ENCODE measurements around the gene ZPR1.

The ZPR1 gene

GRCh38 chr11:116813170-116813569 is 25.3 kb upstream of the ZPR1 start:
- H3K4me3 ChIP-seq (ENCODE audit: low read depth, low read length): no peak overlapping the region
- CTCF ChIA-PET: interaction anchor here (0.6 to 2.4 kb wide), 5 partner anchors 19 to 1230 kb away, joined by 3 to 19 read pairs (median 4); no protein-coding TSS in a partner anchor
- H3K4me1 ChIP-seq (ENCODE audit: control insufficient read depth, insufficient read depth, low read length): no peaks in the 10 kb centered on the region
- POLR2A ChIA-PET: no interaction called here
- H3K9me3 ChIP-seq (ENCODE audit: control insufficient read depth, insufficient read depth, low read depth, low read length): no peaks in the 10 kb centered on the region
- TF ChIP-seq BCL11B (tag by site-specific recombination; IDR thresholded peaks at IDR 0.05; ENCODE audit: low read depth) (no peak), SETDB1 (IDR thresholded peaks at IDR 0.05; ENCODE audit: insufficient read length, low read length) (no peak), ZIC2 (tag by site-specific recombination; IDR thresholded peaks at IDR 0.05) (no peak), PRDM2 (tag by site-specific recombination; IDR thresholded peaks at IDR 0.05; ENCODE audit: borderline replicate concordance) (no peak), ZNF354C (tag by site-specific recombination; IDR thresholded peaks at IDR 0.05; ENCODE audit: borderline replicate concordance, low read depth) (no peak), ZBTB20 (tag by site-specific recombination; IDR thresholded peaks at IDR 0.05) (no peak), HOXA7 (CRISPR knock-in tag; IDR thresholded peaks at IDR 0.05; ENCODE audit: borderline replicate concordance) (no peak), SP2 (tag by site-specific recombination; IDR thresholded peaks at IDR 0.05) (no peak), HOXC10 (CRISPR knock-in tag; IDR thresholded peaks at IDR 0.05) (no peak), ZNF585B (tag by site-specific recombination; IDR thresholded peaks at IDR 0.05) (no peak)
- no peaks in the 10 kb centered on the region for H3K36me3 ChIP-seq (ENCODE audit: control insufficient read depth in 2 of 2, insufficient read depth in 1 of 2, low read length in 2 of 2)
- no peak overlapping the region for H3K27ac ChIP-seq (ENCODE audit: extremely low read depth, low read depth, low read length)

- Histone ChIP-seq H3K4me3 (ENCODE audit: low read depth, low read length) (no peak overlapping the region), H3K27ac (ENCODE audit: extremely low read depth, low read depth, low read length) (no peak overlapping the region), H3K4me1 (ENCODE audit: control insufficient read depth, insufficient read depth, low read length) (no peaks in the 10 kb centered on the region), H3K9me3 (ENCODE audit: control insufficient read depth, insufficient read depth, low read depth, low read length) (no peaks in the 10 kb centered on the region), H3K36me3 (ENCODE audit: control insufficient read depth in 2 of 2, insufficient read depth in 1 of 2, low read length in 2 of 2) (no peaks in the 10 kb centered on the region)
- ChIA-PET CTCF (interaction anchor here (0.6 to 2.4 kb wide), 4 partner anchors 18 to 145 kb away, joined by 4 to 19 read pairs (median 10); no protein-coding TSS in a partner anchor), POLR2A (no interaction called here)
- TF ChIP-seq GLIS1 (tag by site-specific recombination; IDR thresholded peaks at IDR 0.05) (no peak), ZNF26 (tag by site-specific recombination; IDR thresholded peaks at IDR 0.05) (no peak), ZNF510 (tag by site-specific recombination; IDR thresholded peaks at IDR 0.05; ENCODE audit: insufficient replicate concordance) (no peak), ZNF701 (tag by site-specific recombination; IDR thresholded peaks at IDR 0.05) (no peak), TSHZ1 (tag by site-specific recombination; IDR thresholded peaks at IDR 0.05; ENCODE audit: borderline replicate concordance) (no peak), ZNF274 (IDR thresholded peaks at IDR 0.05; ENCODE audit: low read length) (no peak), ZNF274 (tag by site-specific recombination; IDR thresholded peaks at IDR 0.05; ENCODE audit: borderline replicate concordance) (no peak), ZNF169 (tag by site-specific recombination; IDR thresholded peaks at IDR 0.05) (no peak), ZNF560 (tag by site-specific recombination; IDR thresholded peaks at IDR 0.05; ENCODE audit: borderline replicate concordance) (no peak), ZNF114 (tag by site-specific recombination; IDR thresholded peaks at IDR 0.05) (no peak), ZNF664 (tag by site-specific recombination; IDR thresholded peaks at IDR 0.05) (no peak), ZXDB (tag by site-specific recombination; IDR thresholded peaks at IDR 0.05) (no peak), ZNF639 (tag by site-specific recombination; IDR thresholded peaks at IDR 0.05) (no peak)
Measured at GRCh38 chr11:116812109-116812508, 24.3 kb upstream of the ZPR1 start.
